ENCODE data around the gene NPFF. TPM values are rescaled to one million over a fixed set of nuclear protein-coding genes. Genes with fewer than 3 reads are reported as not detected.

The NPFF gene
- total and polyA plus RNA-seq, 2 donors (not counting 3 experiments of a cell fraction or from before 2014, with no cell fraction given), result not detected

- ChIA-PET CTCF (no interaction called here), POLR2A (no interaction called here)
- Histone ChIP-seq H3K36me3 (ENCODE audit: control insufficient read depth in 2 of 2, extremely low read depth in 1 of 2, insufficient read depth in 2 of 2, low read length in 2 of 2) (peaks cover 77 to 83% of the 10 kb centered on the region in 2 experiments), H2AFZ (ENCODE audit: low read depth, low read length) (no peak overlapping the region), H3K79me2 (ENCODE audit: control insufficient read depth, insufficient read depth, low read length) (peaks cover 78% of the 10 kb centered on the region), H4K20me1 (replicated peaks; ENCODE audit: control insufficient read depth, extremely low read depth, insufficient read depth, low read length) (peaks cover 22% of the 10 kb centered on the region), H3K9ac (replicated peaks; ENCODE audit: extremely low read depth, insufficient read depth, low read length) (no peak overlapping the region), H3K4me1 (ENCODE audit: control insufficient read depth, extremely low read depth, insufficient read depth, low read length) (no peaks in the 10 kb centered on the region), H3K4me3 (replicated peaks in 1 of 3; ENCODE audit: insufficient read depth in 1 of 3, low read depth in 1 of 3, low read length in 3 of 3) (no peak overlapping the region), H3K27ac (ENCODE audit: insufficient read depth, low read depth, low read length) (no peak overlapping the region), H3K27me3 (ENCODE audit: control insufficient read depth in 2 of 2, insufficient read depth in 2 of 2, low read length in 2 of 2) (no peaks in the 10 kb centered on the region), H3K9me3 (replicated peaks; ENCODE audit: control insufficient read depth, insufficient read depth, low read length) (no peaks in the 10 kb centered on the region), H3K9me1 (replicated peaks; ENCODE audit: control insufficient read depth, extremely low read depth, insufficient read depth, low read length) (no peaks in the 10 kb centered on the region), H3K4me2 (ENCODE audit: insufficient read depth, low read length) (no peak overlapping the region)
- DNase-seq (ENCODE audit: low read depth, low spot score), result no peak
- no peak for FAIRE-seq
- BruUV-seq (replicated peaks), result no TSS peak
- intact Hi-C loops (cut with micrococcal nuclease), result no loop called here
- TF ChIP-seq POLR2A (IDR thresholded peaks at IDR 0.05; ENCODE audit: low read depth, low read length) (no peak), JUN (IDR thresholded peaks at IDR 0.05; ENCODE audit: borderline replicate concordance, insufficient read depth, insufficient read length, low read depth) (no peak), MAX (IDR thresholded peaks at IDR 0.05; ENCODE audit: insufficient read depth, insufficient read length) (no peak), POLR2AphosphoS5 (IDR thresholded peaks at IDR 0.05; ENCODE audit: insufficient read depth, low read depth, low read length) (no peak), EZH2 (IDR thresholded peaks at IDR 0.05; ENCODE audit: borderline replicate concordance, low read depth, low read length, severe bottlenecking) (no peak), MYC (IDR thresholded peaks at IDR 0.05; ENCODE audit: low read depth, low read length) (no peak), FOS (IDR thresholded peaks at IDR 0.05; ENCODE audit: borderline replicate concordance, insufficient read depth, low read length) (no peak), CTCF (IDR thresholded peaks at IDR 0.05; ENCODE audit: extremely low read depth in 1 of 2, insufficient read depth in 1 of 2, low read depth in 1 of 2, low read length in 2 of 2) (no peak), GATA2 (IDR thresholded peaks at IDR 0.05; ENCODE audit: insufficient read depth, insufficient read length, low read depth, low read length) (no peak)
- dilution Hi-C loops (cut with MboI; ENCODE audit: extremely low pct_ligation_motif_present, low sequenced_read_pairs), result no loop called here
Observed at GRCh38 chr12:53466640-53467039, 40.6 kb downstream of the NPFF start.

All from endothelial cell of umbilical vein (primary cell).